Mesothelial cell of epicardium (in vitro differentiated cells): ENCODE data around the gene SMARCB1. TPM values are rescaled to one million over a fixed set of nuclear protein-coding genes. Genes with fewer than 3 reads are reported as not detected.

Source experiments
- DNase-seq, 2 experiments: peaks; one replicate each; pipeline ENCODE4 v3.0.0; 2021; ENCODE audit warnings: low spot score in 2 of 2; ENCODE audit not compliant: unreplicated experiment in 2 of 2
- H3K27ac Mint-ChIP-seq: 2 replicates; pipeline ENCODE4 v1.8.0; 2021; ENCODE audit warnings: mixed read lengths
- H3K27me3 Mint-ChIP-seq: 2 replicates; pipeline ENCODE4 v1.8.0; 2021; ENCODE audit warnings: low read depth, mixed read lengths
- H3K36me3 Mint-ChIP-seq: 2 replicates; pipeline ENCODE4 v1.8.0; 2021; ENCODE audit warnings: mixed read lengths
- H3K4me1 Mint-ChIP-seq: 2 replicates; pipeline ENCODE4 v1.8.0; 2021; ENCODE audit warnings: mixed read lengths
- H3K4me3 Mint-ChIP-seq: 2 replicates; pipeline ENCODE4 v1.8.0; 2021; ENCODE audit warnings: mild to moderate bottlenecking, moderate library complexity, mixed read lengths
- H3K9me3 Mint-ChIP-seq: 2 replicates; pipeline ENCODE4 v1.8.0; 2021; ENCODE audit warnings: mixed read lengths
- CTCF ChIP-seq: fragments of 200-600 bp; sonication (generic); IDR thresholded peaks from one replicate; pipeline ENCODE4 v1.5.0; 2021; ENCODE audit warnings: antibody characterized with exemption; ENCODE audit not compliant: unreplicated experiment
- total RNA-seq: library from RNA; stranded (reverse); gene quantifications from 3 replicates; pipeline ENCODE4 v1.2.1, GENCODE V29; 2021

Gene SMARCB1
- total RNA-seq, 1 donor from 2014 or later = 182 TPM

- TF ChIP-seq CTCF = no peak
- Mint-ChIP-seq H3K4me3 (no peak overlapping the region), H3K27ac (peak overlapping the region; percentile 70), H3K9me3 (no peaks in the 10 kb centered on the region), H3K4me1 (peaks cover 30% of the 10 kb centered on the region), H3K27me3 (peaks cover 2% of the 10 kb centered on the region), H3K36me3 (peaks cover 13% of the 10 kb centered on the region)
- no peak for DNase-seq
These were observed 48.8 kb downstream of the SMARCB1 start for GRCh38 chr22:23835484-23836144.

GRCh38 chr22:23836281-23836680, 49.5 kb downstream of the SMARCB1 start:
- no peak for TF ChIP-seq CTCF
- Mint-ChIP-seq H3K4me1 (peaks cover 37% of the 10 kb centered on the region), H3K9me3 (no peaks in the 10 kb centered on the region), H3K4me3 (peak overlapping the region; percentile 36), H3K27ac (peak overlapping the region; percentile 70), H3K27me3 (peaks cover 2% of the 10 kb centered on the region), H3K36me3 (peaks cover 8% of the 10 kb centered on the region)
- no peak for DNase-seq

GRCh38 chr22:23836692-23837495, 50.1 kb downstream of the SMARCB1 start:
- H3K36me3 Mint-ChIP-seq = peaks cover 7% of the 10 kb centered on the region

GRCh38 chr22:23837496-23837859, 50.7 kb downstream of the SMARCB1 start:
- Mint-ChIP-seq H3K4me1 (peaks cover 47% of the 10 kb centered on the region), H3K36me3 (peaks cover 6% of the 10 kb centered on the region), H3K27ac (peak overlapping the region; percentile 94), H3K9me3 (no peaks in the 10 kb centered on the region), H3K4me3 (peak overlapping the region; percentile 79), H3K27me3 (peaks cover 2% of the 10 kb centered on the region)
- no peak for DNase-seq
- TF ChIP-seq CTCF = no peak

More at GRCh38 chr22:23836692-23837495, 50.1 kb downstream of the SMARCB1 start:
- H3K4me3 Mint-ChIP-seq = peak overlapping the region; percentile 79
- peak overlapping the region; percentile 76 for H3K27ac Mint-ChIP-seq
- DNase-seq = no peak
- H3K9me3 Mint-ChIP-seq = no peaks in the 10 kb centered on the region
- peaks cover 43% of the 10 kb centered on the region for H3K4me1 Mint-ChIP-seq
- H3K27me3 Mint-ChIP-seq = peaks cover 2% of the 10 kb centered on the region
- no peak for TF ChIP-seq CTCF

- no peak for TF ChIP-seq CTCF
- H3K27ac Mint-ChIP-seq = peak overlapping the region; percentile 94
- peaks cover 6% of the 10 kb centered on the region for H3K36me3 Mint-ChIP-seq
- H3K9me3 Mint-ChIP-seq = no peaks in the 10 kb centered on the region
- H3K4me3 Mint-ChIP-seq = peak overlapping the region; percentile 79
- H3K27me3 Mint-ChIP-seq = peaks cover 2% of the 10 kb centered on the region
- DNase-seq = no peak
- peaks cover 52% of the 10 kb centered on the region for H3K4me1 Mint-ChIP-seq
These were observed 51.3 kb downstream of the SMARCB1 start for GRCh38 chr22:23837911-23838680.
